Measurements from ENCODE around the gene MAP3K6.

MAP3K6 gene

GRCh38 chr1:27393641-27394281, 27.0 kb upstream of the MAP3K6 start:
- TF ChIP-seq MAX (IDR thresholded peaks at IDR 0.05) (no peak), CREB1 (IDR thresholded peaks at IDR 0.05; ENCODE audit: low read depth) (no peak), FOXM1 (IDR thresholded peaks at IDR 0.05; ENCODE audit: borderline replicate concordance, low read depth) (no peak), TAF1 (IDR thresholded peaks at IDR 0.05; ENCODE audit: low read depth) (no peak), TCF12 (IDR thresholded peaks at IDR 0.05; ENCODE audit: low read depth) (no peak), EP300 (IDR thresholded peaks at IDR 0.05; ENCODE audit: borderline replicate concordance) (no peak), TEAD4 (IDR thresholded peaks at IDR 0.05) (no peak)

- TF ChIP-seq EGR1 (IDR thresholded peaks at IDR 0.05) (no peak), CREB1 (IDR thresholded peaks at IDR 0.05; ENCODE audit: low read depth) (no peak), YY1 (IDR thresholded peaks at IDR 0.05; ENCODE audit: low read depth) (no peak), USF1 (IDR thresholded peaks at IDR 0.05) (no peak), FOXM1 (IDR thresholded peaks at IDR 0.05; ENCODE audit: borderline replicate concordance, low read depth) (no peak), ZBTB7A (IDR thresholded peaks at IDR 0.05; ENCODE audit: low read depth) (no peak; the same call in none of the 2 replicates), RAD21 (IDR thresholded peaks at IDR 0.05; ENCODE audit: low read depth) (no peak), EP300 (IDR thresholded peaks at IDR 0.05; ENCODE audit: borderline replicate concordance) (no peak), MAX (IDR thresholded peaks at IDR 0.05) (no peak), TCF12 (IDR thresholded peaks at IDR 0.05; ENCODE audit: low read depth) (no peak), REST (IDR thresholded peaks at IDR 0.05; ENCODE audit: low read depth) (no peak), NFIC (IDR thresholded peaks at IDR 0.05) (no peak), CEBPB (IDR thresholded peaks at IDR 0.05) (no peak), TAF1 (IDR thresholded peaks at IDR 0.05; ENCODE audit: low read depth) (no peak), TEAD4 (IDR thresholded peaks at IDR 0.05) (no peak)
Observed at GRCh38 chr1:27392778-27393635, 26.2 kb upstream of the MAP3K6 start.

- TF ChIP-seq EGR1 (IDR thresholded peaks at IDR 0.05) (no peak), TEAD4 (IDR thresholded peaks at IDR 0.05) (no peak), CEBPB (IDR thresholded peaks at IDR 0.05) (no peak), ZBTB7A (IDR thresholded peaks at IDR 0.05; ENCODE audit: low read depth) (peak; percentile 99), MAX (IDR thresholded peaks at IDR 0.05) (no peak), CREB1 (IDR thresholded peaks at IDR 0.05; ENCODE audit: low read depth) (peak; percentile 50; the same call in 1 of the 2 replicates), RAD21 (IDR thresholded peaks at IDR 0.05; ENCODE audit: low read depth) (peak; percentile 12; the same call in 1 of the 2 replicates), TCF12 (IDR thresholded peaks at IDR 0.05; ENCODE audit: low read depth) (peak; percentile 52; the same call in 1 of the 2 replicates), USF1 (IDR thresholded peaks at IDR 0.05) (no peak), FOXM1 (IDR thresholded peaks at IDR 0.05; ENCODE audit: borderline replicate concordance, low read depth) (peak; percentile 83), TAF1 (IDR thresholded peaks at IDR 0.05; ENCODE audit: low read depth) (no peak)
Observed at GRCh38 chr1:27392096-27392777, 25.5 kb upstream of the MAP3K6 start, which contains the start of gene GPR3. TSS of gene GPR3 (plus strand) at chr1:27392622. CDS start at chr1:27393799, 1,177 bp downstream.

- TF ChIP-seq TEAD4 (IDR thresholded peaks at IDR 0.05) (no peak), TCF12 (IDR thresholded peaks at IDR 0.05; ENCODE audit: low read depth) (no peak), NFIC (IDR thresholded peaks at IDR 0.05) (peak; percentile 62; the same call in 1 of the 2 replicates), TAF1 (IDR thresholded peaks at IDR 0.05; ENCODE audit: low read depth) (no peak), USF1 (IDR thresholded peaks at IDR 0.05) (peak; percentile 57)
Observed at GRCh38 chr1:27391511-27392095, 24.8 kb upstream of the MAP3K6 start.

GRCh38 chr1:27388337-27389005, 21.7 kb upstream of the MAP3K6 start:
- peak; percentile 91 for TF ChIP-seq RAD21 (IDR thresholded peaks at IDR 0.05; ENCODE audit: low read depth)
- no peak for TF ChIP-seq TEAD4 (IDR thresholded peaks at IDR 0.05)

Data from Ishikawa (cell line).